IgD-negative memory B cell (primary cell): Measurements from ENCODE around the gene CDC42SE1. TPM values are rescaled to one million over a fixed set of nuclear protein-coding genes. Genes with fewer than 3 reads are reported as not detected.

Experiments used
- H3K27ac Mint-ChIP-seq, 3 donors: one replicate each; pipeline ENCODE4 v1.8.0; 2020 to 2022; ENCODE audit warnings: mild to moderate bottlenecking in 3 of 3, mixed read lengths in 3 of 3, moderate library complexity in 1 of 3
- H3K27me3 Mint-ChIP-seq: one replicate; pipeline ENCODE4 v1.8.0; 2021; ENCODE audit warnings: mixed read lengths
- H3K36me3 Mint-ChIP-seq: one replicate; pipeline ENCODE4 v1.8.0; 2020; ENCODE audit warnings: mild to moderate bottlenecking, mixed read lengths
- H3K4me1 Mint-ChIP-seq, 3 donors: one replicate each; pipeline ENCODE4 v1.8.0; 2020 to 2022; ENCODE audit warnings: mixed read lengths in 3 of 3, mild to moderate bottlenecking in 1 of 3
- H3K4me3 Mint-ChIP-seq, 4 donors: one replicate each; pipeline ENCODE4 v1.8.0; 2020 to 2022; ENCODE audit warnings: mild to moderate bottlenecking in 4 of 4, mixed read lengths in 4 of 4, moderate library complexity in 3 of 4
- H3K9me3 Mint-ChIP-seq, 3 donors: one replicate each; pipeline ENCODE4 v1.8.0; 2020 to 2021; ENCODE audit warnings: mixed read lengths in 3 of 3, mild to moderate bottlenecking in 1 of 3
- polyA plus RNA-seq: library from polyadenylated mRNA; unstranded; fragments of 300-500 nt; fragmentation: Illumina TruSeq; gene quantifications from one replicate; pipeline ENCODE4 v1.2.3, GENCODE V29; 2021

The CDC42SE1 gene
- polyA plus RNA-seq, 1 donor from 2014 or later: 86.2 TPM

GRCh38 chr1:151060657-151061421 lies 1.4 kb upstream of the CDC42SE1 start:
- Mint-ChIP-seq H3K4me3 (peak overlapping the region; percentile 96 to 100 (median 98)), H3K27me3 (no peaks in the 10 kb centered on the region), H3K27ac (peak overlapping the region; percentile 89 to 97 (median 93)), H3K4me1 (peaks cover 23 to 28% (median 25%) of the 10 kb centered on the region in 3 donors), H3K36me3 (peaks cover 12% of the 10 kb centered on the region), H3K9me3 (no peaks in the 10 kb centered on the region)

- no peaks in the 10 kb centered on the region for H3K27me3 Mint-ChIP-seq
- H3K27ac Mint-ChIP-seq: peak within 1 kb of the TSS; percentile 89 to 97 (median 93)
- H3K4me1 Mint-ChIP-seq: peaks cover 28 to 31% (median 29%) of the 10 kb centered on the region in 3 donors
- H3K4me3 Mint-ChIP-seq: peak within 1 kb of the TSS; percentile 96 to 100 (median 98)
- H3K36me3 Mint-ChIP-seq: peaks cover 11% of the 10 kb centered on the region
- H3K9me3 Mint-ChIP-seq: no peaks in the 10 kb centered on the region
Observed at GRCh38 chr1:151060007-151060656, 710 bp upstream of the CDC42SE1 start, which contains the start of gene MLLT11. TSS of gene MLLT11 (plus strand) at chr1:151060397. CDS start at chr1:151067225, 6,828 bp downstream.

GRCh38 chr1:151058692-151059091 lies 730 bp downstream of the CDC42SE1 start:
- H3K27me3 Mint-ChIP-seq: no peaks in the 10 kb centered on the region
- H3K36me3 Mint-ChIP-seq: peaks cover 14% of the 10 kb centered on the region
- H3K4me3 Mint-ChIP-seq: peak overlapping the region; percentile 96 to 100 (median 98)
- peaks cover 33 to 37% (median 33%) of the 10 kb centered on the region in 3 donors for H3K4me1 Mint-ChIP-seq
- peak overlapping the region; percentile 89 to 97 (median 93) for H3K27ac Mint-ChIP-seq
- H3K9me3 Mint-ChIP-seq: no peaks in the 10 kb centered on the region

GRCh38 chr1:151056149-151056548 lies 3.3 kb downstream of the CDC42SE1 start:
- Mint-ChIP-seq H3K27me3 (no peaks in the 10 kb centered on the region), H3K27ac (peak overlapping the region; percentile 89 to 97 (median 93)), H3K4me1 (peaks cover 39 to 42% (median 42%) of the 10 kb centered on the region in 3 donors), H3K4me3 (peak overlapping the region; percentile 96 to 100 (median 98)), H3K36me3 (peaks cover 14% of the 10 kb centered on the region), H3K9me3 (no peaks in the 10 kb centered on the region)

- no peaks in the 10 kb centered on the region for H3K9me3 Mint-ChIP-seq
Observed at GRCh38 chr1:151055581-151055980, 3.8 kb downstream of the CDC42SE1 start.

GRCh38 chr1:151054971-151055547 lies 4.4 kb downstream of the CDC42SE1 start:
- Mint-ChIP-seq H3K36me3 (peaks cover 14% of the 10 kb centered on the region), H3K4me1 (peaks cover 33 to 40% (median 37%) of the 10 kb centered on the region in 3 donors), H3K27me3 (no peaks in the 10 kb centered on the region), H3K27ac (peak overlapping the region; percentile 74 to 97 (median 89)), H3K9me3 (no peaks in the 10 kb centered on the region), H3K4me3 (peak overlapping the region; percentile 96 to 100 (median 98))

More at GRCh38 chr1:151055581-151055980, 3.8 kb downstream of the CDC42SE1 start:
- Mint-ChIP-seq H3K36me3 (peaks cover 14% of the 10 kb centered on the region), H3K4me3 (peak overlapping the region; percentile 96 to 100 (median 98)), H3K27me3 (no peaks in the 10 kb centered on the region), H3K4me1 (peaks cover 37 to 44% (median 38%) of the 10 kb centered on the region in 3 donors), H3K27ac (peak overlapping the region; percentile 89 to 97 (median 93))

GRCh38 chr1:151051356-151052009 lies 7.9 kb downstream of the CDC42SE1 start:
- peak overlapping the region in 2 of 3 donors; percentile 69 to 83 for H3K27ac Mint-ChIP-seq
- H3K27me3 Mint-ChIP-seq: no peaks in the 10 kb centered on the region
- peaks cover 8% of the 10 kb centered on the region for H3K36me3 Mint-ChIP-seq
- H3K4me3 Mint-ChIP-seq: peak overlapping the region in 1 of 4 donors; percentile 81
- peaks cover 32 to 41% (median 39%) of the 10 kb centered on the region in 3 donors for H3K4me1 Mint-ChIP-seq
- H3K9me3 Mint-ChIP-seq: no peaks in the 10 kb centered on the region

- Mint-ChIP-seq H3K4me3 (peak overlapping the region in 2 of 4 donors; percentile 67 to 97), H3K36me3 (peaks cover 3% of the 10 kb centered on the region), H3K4me1 (peaks cover 30 to 31% (median 31%) of the 10 kb centered on the region in 3 donors), H3K27me3 (no peaks in the 10 kb centered on the region), H3K9me3 (no peaks in the 10 kb centered on the region), H3K27ac (peak overlapping the region; percentile 61 to 94 (median 88))
Observed at GRCh38 chr1:151050051-151050688, 9.3 kb downstream of the CDC42SE1 start.

- Mint-ChIP-seq H3K4me3 (peak overlapping the region; percentile 16 to 98 (median 82)), H3K36me3 (no peaks in the 10 kb centered on the region), H3K4me1 (peaks cover 24 to 27% (median 26%) of the 10 kb centered on the region in 3 donors), H3K27ac (peak overlapping the region; percentile 23 to 94 (median 88)), H3K9me3 (no peaks in the 10 kb centered on the region), H3K27me3 (no peaks in the 10 kb centered on the region)
Observed at GRCh38 chr1:151049458-151049857, 10.0 kb downstream of the CDC42SE1 start.

- Mint-ChIP-seq H3K9me3 (no peaks in the 10 kb centered on the region), H3K36me3 (no peaks in the 10 kb centered on the region), H3K27me3 (no peaks in the 10 kb centered on the region), H3K4me1 (peaks cover 24 to 27% (median 26%) of the 10 kb centered on the region in 3 donors), H3K4me3 (peak overlapping the region; percentile 93 to 98 (median 97)), H3K27ac (peak overlapping the region; percentile 84 to 94 (median 88))
Observed at GRCh38 chr1:151048645-151049032, 10.8 kb downstream of the CDC42SE1 start.

- Mint-ChIP-seq H3K27ac (peak overlapping the region; percentile 84 to 94 (median 88)), H3K36me3 (no peaks in the 10 kb centered on the region), H3K4me3 (peak overlapping the region; percentile 93 to 98 (median 97)), H3K9me3 (no peaks in the 10 kb centered on the region), H3K4me1 (peaks cover 24 to 27% (median 26%) of the 10 kb centered on the region in 3 donors), H3K27me3 (no peaks in the 10 kb centered on the region)
Observed at GRCh38 chr1:151047925-151048644, 11.3 kb downstream of the CDC42SE1 start.

GRCh38 chr1:151047591-151047924 lies 11.9 kb downstream of the CDC42SE1 start, which contains the start of gene C1orf56:
TSS of gene C1orf56 (plus strand) at chr1:151047751. CDS start at chr1:151047848, 97 bp downstream.
- Mint-ChIP-seq H3K27me3 (no peaks in the 10 kb centered on the region), H3K36me3 (no peaks in the 10 kb centered on the region), H3K4me1 (peaks cover 24 to 27% (median 26%) of the 10 kb centered on the region in 3 donors), H3K4me3 (peak within 1 kb of the TSS; percentile 93 to 98 (median 97)), H3K27ac (peak within 1 kb of the TSS; percentile 86 to 94 (median 88)), H3K9me3 (no peaks in the 10 kb centered on the region)

- Mint-ChIP-seq H3K27me3 (no peaks in the 10 kb centered on the region), H3K4me3 (no peak overlapping the region), H3K27ac (no peak overlapping the region), H3K9me3 (no peaks in the 10 kb centered on the region), H3K4me1 (peaks cover 5 to 11% (median 11%) of the 10 kb centered on the region in 3 donors), H3K36me3 (peaks cover 2% of the 10 kb centered on the region)
Observed at GRCh38 chr1:151043163-151043562, 16.3 kb downstream of the CDC42SE1 start.
